Measurements from ENCODE around the gene KNL1. TPM values are rescaled to one million over a fixed set of nuclear protein-coding genes. Genes with fewer than 3 reads are reported as not detected.

KNL1 gene
- total RNA-seq, 1 experiment from 2014 or later: 27.5 TPM

DNA sequence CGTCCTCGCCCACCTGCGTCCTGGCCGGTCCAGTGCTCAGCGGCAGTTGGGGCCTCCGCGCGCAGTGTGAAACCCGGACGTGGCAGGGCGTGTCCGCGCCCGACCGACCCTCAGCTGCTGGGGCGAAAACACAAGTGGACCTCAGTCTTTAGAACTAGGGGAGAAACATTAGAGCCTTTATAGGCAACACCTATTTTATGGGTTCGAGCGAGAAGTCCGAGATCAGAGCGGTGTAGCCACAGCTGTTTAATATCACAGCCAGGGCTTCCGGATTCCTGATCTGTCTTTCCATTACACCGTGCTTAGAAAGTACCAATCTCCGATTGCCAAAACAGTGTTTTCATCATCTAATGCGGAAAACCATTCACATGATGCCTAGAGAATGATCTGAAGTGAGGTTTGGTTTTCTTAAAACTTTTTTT lies 101.4 kb downstream of the KNL1 start:
- H3K4me2 ChIP-seq: peak overlapping the region; percentile 77
- H3K4me3 ChIP-seq: peak overlapping the region; percentile 88
- no peaks in the 10 kb centered on the region for H3K36me3 ChIP-seq (ENCODE audit: low read depth)
- H3K9me3 ChIP-seq (ENCODE audit: insufficient read depth, low read depth): no peaks in the 10 kb centered on the region
- peaks cover 18% of the 10 kb centered on the region for H3K79me2 ChIP-seq (ENCODE audit: low read depth)
- H2AFZ ChIP-seq: peak overlapping the region; percentile 83
- ChIA-PET CTCF (no interaction called here), POLR2A (ENCODE audit: unreplicated experiment) (no interaction called here)
- H3K27me3 ChIP-seq (ENCODE audit: insufficient read depth, low read depth): no peaks in the 10 kb centered on the region
- BruUV-seq (replicated peaks): no TSS peak
- peak overlapping the region; percentile 78; the same call in 1 of the 2 replicates for H3K27ac ChIP-seq
- H3F3A ChIP-seq (ENCODE audit: insufficient read depth, low read depth): peaks cover 3% of the 10 kb centered on the region; the same call in 1 of the 2 replicates
- no peaks in the 10 kb centered on the region for H3K9me2 ChIP-seq (ENCODE audit: insufficient read depth)
- no peaks in the 10 kb centered on the region for H4K20me1 ChIP-seq (ENCODE audit: insufficient read depth)
- no peak for DNase-seq
- TF ChIP-seq EZH2 (IDR thresholded peaks at IDR 0.05; ENCODE audit: low read depth): no peak
- TF ChIP-seq, protein P1, sequence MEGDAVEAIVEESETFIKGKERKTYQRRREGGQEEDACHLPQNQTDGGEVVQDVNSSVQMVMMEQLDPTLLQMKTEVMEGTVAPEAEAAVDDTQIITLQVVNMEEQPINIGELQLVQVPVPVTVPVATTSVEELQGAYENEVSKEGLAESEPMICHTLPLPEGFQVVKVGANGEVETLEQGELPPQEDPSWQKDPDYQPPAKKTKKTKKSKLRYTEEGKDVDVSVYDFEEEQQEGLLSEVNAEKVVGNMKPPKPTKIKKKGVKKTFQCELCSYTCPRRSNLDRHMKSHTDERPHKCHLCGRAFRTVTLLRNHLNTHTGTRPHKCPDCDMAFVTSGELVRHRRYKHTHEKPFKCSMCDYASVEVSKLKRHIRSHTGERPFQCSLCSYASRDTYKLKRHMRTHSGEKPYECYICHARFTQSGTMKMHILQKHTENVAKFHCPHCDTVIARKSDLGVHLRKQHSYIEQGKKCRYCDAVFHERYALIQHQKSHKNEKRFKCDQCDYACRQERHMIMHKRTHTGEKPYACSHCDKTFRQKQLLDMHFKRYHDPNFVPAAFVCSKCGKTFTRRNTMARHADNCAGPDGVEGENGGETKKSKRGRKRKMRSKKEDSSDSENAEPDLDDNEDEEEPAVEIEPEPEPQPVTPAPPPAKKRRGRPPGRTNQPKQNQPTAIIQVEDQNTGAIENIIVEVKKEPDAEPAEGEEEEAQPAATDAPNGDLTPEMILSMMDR (conservative IDR thresholded peaks at IDR 0.05): no peak
- intact Hi-C loops (cut with micrococcal nuclease; ENCODE audit: unreplicated experiment): loop anchor here (2.0 kb wide), 1 partner anchor 81 kb away; no protein-coding TSS in a partner anchor
- H3K4me1 ChIP-seq (replicated peaks; ENCODE audit: insufficient read depth): peaks cover 16% of the 10 kb centered on the region

DNA sequence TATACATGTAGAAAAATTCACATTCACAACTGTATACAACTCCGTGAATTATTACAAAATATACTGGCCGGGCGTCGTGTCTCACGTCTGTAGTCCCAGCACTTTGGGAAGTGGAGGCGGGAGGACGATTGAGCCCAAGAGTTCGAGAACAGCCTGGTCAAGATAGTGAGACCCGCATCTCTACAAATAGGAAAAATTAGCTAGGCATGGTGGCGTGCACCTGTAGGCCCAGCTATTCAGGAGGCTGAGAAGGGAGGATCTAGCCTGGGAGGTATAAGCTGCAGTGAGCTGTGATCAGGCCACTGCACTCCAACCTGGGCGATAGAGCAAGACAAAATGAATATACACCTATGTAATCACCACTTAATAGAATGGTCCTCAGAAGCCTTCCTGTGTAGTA lies 102.2 kb downstream of the KNL1 start:
- H3K27ac ChIP-seq: no peak overlapping the region
- H3K36me3 ChIP-seq (ENCODE audit: low read depth): no peaks in the 10 kb centered on the region
- no peaks in the 10 kb centered on the region for H3K9me2 ChIP-seq (ENCODE audit: insufficient read depth)
- ChIA-PET POLR2A (ENCODE audit: unreplicated experiment) (no interaction called here), CTCF (no interaction called here)
- peak overlapping the region; percentile 83; the same call in 1 of the 2 replicates for H2AFZ ChIP-seq
- intact Hi-C loops (cut with micrococcal nuclease; ENCODE audit: unreplicated experiment): no loop called here
- peaks cover 18% of the 10 kb centered on the region for H3K79me2 ChIP-seq (ENCODE audit: low read depth)
- H4K20me1 ChIP-seq (ENCODE audit: insufficient read depth): no peaks in the 10 kb centered on the region
- H3K27me3 ChIP-seq (ENCODE audit: insufficient read depth, low read depth): no peaks in the 10 kb centered on the region
- H3K4me2 ChIP-seq: peak overlapping the region; percentile 77
- H3K4me1 ChIP-seq (replicated peaks; ENCODE audit: insufficient read depth): peaks cover 16% of the 10 kb centered on the region
- no peak for TF ChIP-seq EZH2 (IDR thresholded peaks at IDR 0.05; ENCODE audit: low read depth)
- TF ChIP-seq, protein P1 (conservative IDR thresholded peaks at IDR 0.05): no peak
- no peaks in the 10 kb centered on the region for H3K9me3 ChIP-seq (ENCODE audit: insufficient read depth, low read depth)
- H3F3A ChIP-seq (ENCODE audit: insufficient read depth, low read depth): peaks cover 3% of the 10 kb centered on the region; the same call in 1 of the 2 replicates
- H3K4me3 ChIP-seq: peak overlapping the region; percentile 88
- no peak for DNase-seq
- BruUV-seq (replicated peaks): TSS peak; percentile 40

DNA sequence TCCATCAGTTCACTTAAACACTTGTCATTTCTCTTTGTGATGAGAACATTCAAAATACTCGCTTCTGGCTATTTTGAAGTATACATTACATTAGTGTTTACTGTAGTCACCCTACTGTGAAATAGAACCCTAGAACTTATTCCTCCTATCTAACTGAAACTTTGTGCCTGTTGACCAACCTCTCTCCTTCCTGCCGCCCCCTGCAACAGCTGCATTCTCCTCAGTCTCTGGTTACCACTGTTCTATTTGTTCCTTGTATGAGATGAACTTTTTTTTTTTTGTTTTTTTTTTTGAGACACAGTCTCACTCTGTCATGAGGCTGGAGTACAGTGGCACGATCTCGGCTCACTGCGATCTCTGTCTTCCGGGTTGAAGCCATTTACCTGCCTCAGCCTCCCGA lies 103.9 kb downstream of the KNL1 start:
- 0 out of 2 replicates have a peak, but pooled peaks cover 3% of the 10 kb centered on the region for H3F3A ChIP-seq (ENCODE audit: insufficient read depth, low read depth)
- no TSS peak for BruUV-seq (replicated peaks)
- intact Hi-C loops (cut with micrococcal nuclease; ENCODE audit: unreplicated experiment): no loop called here
- H3K27ac ChIP-seq: no peak overlapping the region
- peaks cover 16% of the 10 kb centered on the region for H3K4me1 ChIP-seq (replicated peaks; ENCODE audit: insufficient read depth)
- peaks cover 18% of the 10 kb centered on the region for H3K79me2 ChIP-seq (ENCODE audit: low read depth)
- H3K36me3 ChIP-seq (ENCODE audit: low read depth): no peaks in the 10 kb centered on the region
- ChIA-PET POLR2A (ENCODE audit: unreplicated experiment) (no interaction called here), CTCF (no interaction called here)
- no peak overlapping the region for H3K4me2 ChIP-seq
- DNase-seq: no peak
- TF ChIP-seq EZH2 (IDR thresholded peaks at IDR 0.05; ENCODE audit: low read depth): no peak
- TF ChIP-seq, protein P1 (conservative IDR thresholded peaks at IDR 0.05): no peak
- H2AFZ ChIP-seq: no peak overlapping the region
- H3K9me2 ChIP-seq (ENCODE audit: insufficient read depth): no peaks in the 10 kb centered on the region
- no peaks in the 10 kb centered on the region for H3K9me3 ChIP-seq (ENCODE audit: insufficient read depth, low read depth)
- no peak overlapping the region for H3K4me3 ChIP-seq
- H3K27me3 ChIP-seq (ENCODE audit: insufficient read depth, low read depth): no peaks in the 10 kb centered on the region
- H4K20me1 ChIP-seq (ENCODE audit: insufficient read depth): no peaks in the 10 kb centered on the region

Measured in PC-9 (cell line).